Keratinocyte (primary cell): ENCODE results near the gene ZFP36L2. TPM values are rescaled to one million over a fixed set of nuclear protein-coding genes. Genes with fewer than 3 reads are reported as not detected.

Experiments used
- DNase-seq: peaks from one replicate; pipeline ENCODE4 v3.0.0-alpha.2; 2011; ENCODE audit warnings: low read depth, missing footprints, low spot score
- FAIRE-seq: peaks from 2 replicates; lab custom pipeline; 2011; peaks lifted over from hg19 to GRCh38; lab: Jason Lieb, UNC
- H2AFZ ChIP-seq: 2 replicates; pipeline ENCODE4 v1.6.0; 2012; ENCODE audit warnings: low read length, control low read depth, inconsistent platforms; ENCODE audit not compliant: control insufficient read depth
- H3K27ac ChIP-seq: 2 replicates; pipeline ENCODE4 v1.5.1; 2011; ENCODE audit warnings: low read length; ENCODE audit not compliant: control insufficient read depth, insufficient read depth
- H3K27me3 ChIP-seq: 3 replicates; pipeline ENCODE4 v1.6.0; 2011; ENCODE audit warnings: low read length; ENCODE audit not compliant: control insufficient read depth, insufficient read depth; ENCODE audit errors: extremely low read depth
- H3K36me3 ChIP-seq, 2 experiments: 2 replicates in 1 of 2; 3 replicates in 1 of 2; pipeline ENCODE4 v1.5.1; 2011; ENCODE audit warnings: low read length in 2 of 2, mild to moderate bottlenecking in 1 of 2; ENCODE audit not compliant: control insufficient read depth in 2 of 2, insufficient read depth in 2 of 2; ENCODE audit errors: extremely low read depth in 1 of 2
- H3K4me1 ChIP-seq: 3 replicates; pipeline ENCODE4 v1.5.1; 2011; ENCODE audit warnings: low read length; ENCODE audit not compliant: control insufficient read depth, insufficient read depth; ENCODE audit errors: extremely low read depth
- H3K4me2 ChIP-seq: 3 replicates; pipeline ENCODE4 v1.6.0; 2011; ENCODE audit warnings: low read depth, low read length; ENCODE audit not compliant: control insufficient read depth, insufficient read depth; ENCODE audit errors: extremely low read depth
- H3K4me3 ChIP-seq, 3 experiments: fragments of 200-600 bp in 1 of 3; sonication (generic) in 1 of 3; 2 replicates in 2 of 3; 3 replicates in 1 of 3; pipeline ENCODE4 v1.5.1; 2011 to 2016; ENCODE audit warnings: low read length in 3 of 3, mild to moderate bottlenecking in 3 of 3, control low read depth in 2 of 3, inconsistent platforms in 1 of 3, low read depth in 1 of 3, mixed read lengths in 1 of 3, mixed run types in 1 of 3, moderate library complexity in 1 of 3; ENCODE audit not compliant: control insufficient read depth in 2 of 3, insufficient read depth in 2 of 3; ENCODE audit errors: extremely low read depth in 1 of 3
- H3K79me2 ChIP-seq: 2 replicates; pipeline ENCODE4 v1.6.0; 2012; ENCODE audit warnings: low read length; ENCODE audit not compliant: control insufficient read depth, insufficient read depth
- H3K9ac ChIP-seq: 3 replicates; pipeline ENCODE4 v1.6.0; 2011; ENCODE audit warnings: low read length; ENCODE audit not compliant: control insufficient read depth, insufficient read depth; ENCODE audit errors: extremely low read depth
- H3K9me1 ChIP-seq: 3 replicates; pipeline ENCODE4 v1.6.0; 2011; ENCODE audit warnings: low read length; ENCODE audit not compliant: control insufficient read depth, insufficient read depth; ENCODE audit errors: extremely low read depth
- H3K9me3 ChIP-seq: 2 replicates; pipeline ENCODE4 v1.5.1; 2012; ENCODE audit warnings: low read depth, low read length; ENCODE audit not compliant: control insufficient read depth
- H4K20me1 ChIP-seq: 3 replicates; pipeline ENCODE4 v1.6.0; 2011; ENCODE audit warnings: low read length; ENCODE audit not compliant: control insufficient read depth, insufficient read depth; ENCODE audit errors: extremely low read depth
- EZH2 ChIP-seq: IDR thresholded peaks from one replicate; pipeline ENCODE4 v1.6.1; 2012; ENCODE audit warnings: inconsistent platforms, mild to moderate bottlenecking, low read length, moderate library complexity
- dilution Hi-C: fragments of 300-500 bp; cut with MboI; formaldehyde crosslinking; loops from one replicate; pipeline ENCODE4 v1.7.0; 2020; ENCODE audit warnings: low sequenced_read_pairs; ENCODE audit not compliant: extremely low pct_ligation_motif_present
- polyA plus RNA-seq, 5 experiments: library from polyadenylated mRNA; depleted of rRNA in 3 of 5; stranded (reverse) in 3 of 5; stranded (forward) in 1 of 5; unstranded in 1 of 5; fragments of >200 nt; gene quantifications; 1 replicate in 1 of 5; 2 replicates in 3 of 5; 3 replicates in 1 of 5; pipeline versions ENCODE4 v1.2.1 to v1.2.3, GENCODE V29; 2011 to 2012; ENCODE audit warnings: missing spikeins in 2 of 5, low read depth in 1 of 5, low replicate concordance in 1 of 5
- TF ChIP-seq, protein P1 (sequence below), 3 experiments: IDR thresholded peaks in 1 of 3; conservative IDR thresholded peaks in 1 of 3; optimal IDR thresholded peaks in 1 of 3; 2 replicates in 2 of 3; 3 replicates in 1 of 3; pipeline versions ENCODE3 to v1.5.1; 2011; ENCODE audit warnings: low read length in 3 of 3, mild to moderate bottlenecking in 3 of 3, moderate library complexity in 2 of 3, control low read depth in 1 of 3, inconsistent platforms in 1 of 3; ENCODE audit not compliant: insufficient read depth in 2 of 3; ENCODE audit errors: extremely low read depth in 1 of 3

The ZFP36L2 gene
- polyA plus RNA-seq, 1 donor (not counting 4 experiments of a cell fraction or from before 2014, with no cell fraction given) = 52.4 TPM

DNA sequence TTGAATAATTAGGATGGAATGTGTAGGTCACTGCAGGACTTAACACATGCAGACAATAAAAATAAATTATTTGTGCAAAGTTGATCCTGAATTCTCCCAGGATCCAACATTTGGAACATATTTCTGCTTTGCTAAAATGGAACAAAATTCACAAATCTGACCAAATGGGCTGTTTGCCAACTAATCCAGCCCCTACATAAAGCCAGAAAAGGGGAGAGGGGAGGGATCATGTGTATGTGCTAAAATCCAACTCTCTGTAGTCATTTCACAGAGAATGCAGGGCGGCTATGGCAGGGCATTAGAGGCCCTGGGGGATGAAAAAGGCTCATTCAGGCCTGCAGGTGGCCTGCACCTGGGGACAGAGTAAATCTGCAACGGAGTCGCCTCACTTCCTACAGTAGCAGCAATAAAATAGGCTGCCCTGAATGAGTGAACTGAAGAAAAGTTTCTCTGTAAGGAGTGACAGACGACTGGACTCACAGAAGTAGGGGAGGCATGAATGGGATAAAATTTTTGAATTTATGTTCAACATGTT lies 4.0 kb upstream of the ZFP36L2 start:
- Histone ChIP-seq H2AFZ (no peak overlapping the region), H3K9ac (no peak overlapping the region), H3K9me1 (no peaks in the 10 kb centered on the region), H3K9me3 (no peaks in the 10 kb centered on the region), H3K36me3 (peaks cover 8 to 9% of the 10 kb centered on the region in 2 experiments), H3K27ac (no peak overlapping the region), H3K79me2 (peaks cover 24% of the 10 kb centered on the region), H3K4me2 (no peak overlapping the region), H3K4me1 (peaks cover 19% of the 10 kb centered on the region), H3K4me3 (no peak overlapping the region), H4K20me1 (peaks cover 6% of the 10 kb centered on the region), H3K27me3 (no peaks in the 10 kb centered on the region)
- dilution Hi-C loops = no loop called here
- FAIRE-seq (no peak), DNase-seq (no peak)
- TF ChIP-seq, protein P1, sequence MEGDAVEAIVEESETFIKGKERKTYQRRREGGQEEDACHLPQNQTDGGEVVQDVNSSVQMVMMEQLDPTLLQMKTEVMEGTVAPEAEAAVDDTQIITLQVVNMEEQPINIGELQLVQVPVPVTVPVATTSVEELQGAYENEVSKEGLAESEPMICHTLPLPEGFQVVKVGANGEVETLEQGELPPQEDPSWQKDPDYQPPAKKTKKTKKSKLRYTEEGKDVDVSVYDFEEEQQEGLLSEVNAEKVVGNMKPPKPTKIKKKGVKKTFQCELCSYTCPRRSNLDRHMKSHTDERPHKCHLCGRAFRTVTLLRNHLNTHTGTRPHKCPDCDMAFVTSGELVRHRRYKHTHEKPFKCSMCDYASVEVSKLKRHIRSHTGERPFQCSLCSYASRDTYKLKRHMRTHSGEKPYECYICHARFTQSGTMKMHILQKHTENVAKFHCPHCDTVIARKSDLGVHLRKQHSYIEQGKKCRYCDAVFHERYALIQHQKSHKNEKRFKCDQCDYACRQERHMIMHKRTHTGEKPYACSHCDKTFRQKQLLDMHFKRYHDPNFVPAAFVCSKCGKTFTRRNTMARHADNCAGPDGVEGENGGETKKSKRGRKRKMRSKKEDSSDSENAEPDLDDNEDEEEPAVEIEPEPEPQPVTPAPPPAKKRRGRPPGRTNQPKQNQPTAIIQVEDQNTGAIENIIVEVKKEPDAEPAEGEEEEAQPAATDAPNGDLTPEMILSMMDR (optimal IDR thresholded peaks at IDR 0.05 in 1 of 3, IDR thresholded peaks at IDR 0.05 in 1 of 3, conservative IDR thresholded peaks at IDR 0.05 in 1 of 3; ENCODE audit: extremely low read depth in 1 of 3, insufficient read depth in 2 of 3, low read length in 3 of 3) = no peak
- no peak for TF ChIP-seq EZH2

DNA sequence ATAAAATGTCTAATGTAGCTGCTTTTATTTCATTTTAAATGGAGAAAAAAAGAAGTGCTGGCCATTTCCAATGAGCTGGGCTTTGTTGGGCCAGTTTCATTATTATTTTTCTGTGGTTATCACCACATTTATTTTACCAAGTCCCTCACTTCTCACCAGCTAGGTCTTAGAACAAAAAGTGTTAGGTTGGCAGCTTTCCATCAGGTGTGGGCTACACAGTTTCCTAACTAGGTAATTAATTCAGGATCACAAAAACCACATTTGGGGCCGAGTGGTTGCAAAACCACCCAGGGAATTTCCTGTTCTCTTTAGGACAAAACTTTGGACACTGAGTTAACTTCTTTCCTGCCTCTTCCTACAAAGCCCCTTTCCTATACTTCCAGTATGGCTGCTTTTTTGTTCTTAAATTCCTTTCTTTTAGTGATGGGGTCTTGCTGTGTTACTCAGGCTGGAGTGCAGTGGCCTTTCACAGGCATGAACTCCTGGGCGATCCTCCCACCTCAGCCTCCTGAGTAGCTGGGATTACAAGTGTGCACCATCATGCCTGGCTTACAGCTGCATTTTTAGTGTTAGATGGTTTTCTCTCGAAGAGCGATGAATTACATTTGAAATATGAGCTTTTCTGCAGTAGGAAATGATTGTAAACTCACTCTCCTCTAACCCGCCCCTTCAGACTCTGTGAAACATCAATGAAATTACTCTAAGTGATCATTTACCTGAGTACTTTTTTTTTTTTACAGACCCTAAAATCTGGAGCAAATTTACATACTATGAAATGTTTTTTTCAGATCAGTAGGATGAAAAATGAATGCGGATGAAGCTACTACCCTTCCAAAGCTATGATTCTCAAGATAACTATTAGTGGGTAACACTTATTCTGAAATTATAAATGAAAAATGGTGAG lies 2.6 kb upstream of the ZFP36L2 start:
- no peak overlapping the region for H3K4me3 ChIP-seq
- H3K79me2 ChIP-seq = peaks cover 39% of the 10 kb centered on the region
- peak overlapping the region; percentile 3 for H3K9ac ChIP-seq
- peaks cover 16% of the 10 kb centered on the region for H4K20me1 ChIP-seq
- H3K9me1 ChIP-seq = no peaks in the 10 kb centered on the region
- no peak for DNase-seq
- TF ChIP-seq EZH2 = no peak
- TF ChIP-seq, protein P1 (optimal IDR thresholded peaks at IDR 0.05 in 1 of 3, IDR thresholded peaks at IDR 0.05 in 1 of 3, conservative IDR thresholded peaks at IDR 0.05 in 1 of 3; ENCODE audit: extremely low read depth in 1 of 3, insufficient read depth in 2 of 3, low read length in 3 of 3) = no peak
- no peak for FAIRE-seq
- H3K27me3 ChIP-seq = no peaks in the 10 kb centered on the region
- H3K4me2 ChIP-seq = peak overlapping the region; percentile 89
- dilution Hi-C loops = no loop called here
- H3K9me3 ChIP-seq = no peaks in the 10 kb centered on the region
- peaks cover 19% of the 10 kb centered on the region for H3K4me1 ChIP-seq
- peaks cover 11 to 17% of the 10 kb centered on the region in 2 experiments for H3K36me3 ChIP-seq
- no peak overlapping the region for H2AFZ ChIP-seq
- H3K27ac ChIP-seq = peak overlapping the region; percentile 93
